ENCODE results near the gene PTPN12.
"Not testable (repeated sequence)": the region's sequence is repeated elsewhere in the genome, so short reads cannot be mapped to it uniquely, and the experiment has no call there.

The PTPN12 gene
- 9.4 to 10.6 reads per million in 2 donors for total RNA-seq

DNA sequence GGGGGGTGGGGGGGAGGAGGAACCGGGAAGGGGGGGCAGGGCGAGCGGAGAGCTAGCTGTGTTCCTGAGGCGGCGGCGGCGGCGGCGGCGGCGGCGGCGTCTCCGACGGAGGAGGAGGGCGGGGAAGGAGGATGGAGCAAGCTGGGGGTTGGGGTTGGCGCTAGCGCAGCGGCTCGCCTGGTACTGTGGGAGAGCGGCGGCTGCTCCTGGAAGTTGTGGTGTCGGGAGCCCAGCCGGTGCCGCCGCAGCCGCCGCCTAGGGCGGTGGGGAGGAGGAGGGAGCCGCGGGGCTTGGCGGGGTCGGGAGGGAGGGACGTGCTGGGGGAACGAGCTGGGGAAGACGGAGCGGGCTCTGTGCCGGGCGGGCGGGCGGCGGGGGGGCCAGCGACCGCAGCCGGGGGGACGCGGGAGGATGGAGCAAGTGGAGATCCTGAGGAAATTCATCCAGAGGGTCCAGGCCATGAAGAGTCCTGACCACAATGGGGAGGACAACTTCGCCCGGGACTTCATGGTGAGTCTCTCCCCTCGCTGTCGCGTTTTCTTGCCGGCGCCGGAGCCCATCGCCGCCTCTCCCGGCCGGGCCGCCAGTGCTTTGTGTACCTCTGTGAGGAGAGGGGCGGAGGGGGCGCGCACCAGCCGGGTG, at the start of gene PTPN12:
PTPN12 (plus strand) TSS at position 160 of the 642 bp plus-strand sequence; CDS start at position 412, 252 bp downstream.
- DNase-seq, result peak; percentile 34

DNA sequence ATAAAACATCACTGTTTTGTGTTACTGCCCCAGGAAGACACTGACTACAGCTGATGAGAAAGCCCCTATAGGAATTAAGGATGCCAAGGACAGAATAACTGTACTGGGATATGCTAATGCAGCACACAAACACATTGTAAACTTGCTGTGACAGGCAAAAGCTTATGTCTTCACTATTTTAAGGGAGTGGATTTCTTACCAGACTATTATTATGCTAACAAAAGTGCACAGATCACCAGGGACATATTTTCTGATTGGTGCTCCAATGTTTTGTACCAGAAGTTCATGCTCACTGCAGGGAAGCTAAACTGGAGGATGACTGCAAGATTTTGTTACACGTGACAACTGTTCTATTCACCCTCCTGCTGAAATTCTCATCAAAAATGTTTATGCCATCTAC, 48.1 kb upstream of the PTPN12 start:
- no peak for DNase-seq

DNA sequence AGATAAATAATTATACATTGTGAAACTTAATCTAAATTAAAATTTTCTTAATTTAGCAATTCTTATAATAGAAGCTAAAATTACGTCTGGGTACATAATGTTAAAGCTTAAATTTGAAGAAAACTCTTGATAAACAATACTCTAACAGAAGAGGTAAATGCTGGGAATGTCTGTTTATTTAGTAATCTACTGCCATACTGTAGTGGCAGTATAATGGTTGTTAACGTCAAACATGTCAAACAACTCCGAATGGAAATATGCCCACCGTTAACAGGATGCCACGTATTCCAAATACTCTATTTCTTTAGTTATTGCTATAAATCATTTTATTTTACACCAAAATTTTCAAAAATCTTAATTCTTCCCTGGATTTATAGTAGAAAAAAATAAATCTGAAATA, 40.0 kb upstream of the PTPN12 start:
- DNase-seq, result no peak

DNA sequence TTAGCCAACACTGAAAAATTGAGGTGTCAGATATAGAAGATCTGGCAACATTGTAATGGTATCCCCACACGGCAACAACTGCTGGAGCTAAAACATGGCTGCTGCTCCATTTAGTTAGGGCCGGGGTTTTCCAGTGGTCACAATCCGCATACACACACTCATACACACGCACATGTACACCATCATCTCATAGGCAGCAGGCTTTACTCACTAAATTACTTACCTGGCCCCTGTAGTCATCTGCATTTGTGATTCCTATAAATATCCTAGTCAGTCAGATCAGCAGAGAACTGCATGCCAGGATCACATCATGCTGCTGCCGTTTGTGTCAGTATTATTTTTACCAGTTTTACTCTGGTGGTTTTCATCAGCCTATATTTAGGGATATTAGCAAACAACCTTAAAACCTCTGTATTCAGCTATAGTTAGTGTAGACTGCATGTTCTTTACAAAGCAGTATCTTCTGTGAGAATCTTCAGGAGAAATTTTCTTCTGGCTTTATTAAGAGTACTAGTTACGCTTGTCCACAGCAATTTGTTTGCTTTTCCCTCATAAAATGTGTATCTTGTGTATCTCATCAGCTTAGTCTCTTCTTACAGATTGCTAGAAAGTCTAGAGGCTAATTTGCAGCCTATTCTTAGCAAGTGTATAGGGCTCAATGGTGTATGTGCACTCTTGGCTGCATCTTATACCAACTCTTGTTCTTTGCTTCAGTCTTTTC, 38.3 kb upstream of the PTPN12 start:
- DNase-seq, result no peak

DNA sequence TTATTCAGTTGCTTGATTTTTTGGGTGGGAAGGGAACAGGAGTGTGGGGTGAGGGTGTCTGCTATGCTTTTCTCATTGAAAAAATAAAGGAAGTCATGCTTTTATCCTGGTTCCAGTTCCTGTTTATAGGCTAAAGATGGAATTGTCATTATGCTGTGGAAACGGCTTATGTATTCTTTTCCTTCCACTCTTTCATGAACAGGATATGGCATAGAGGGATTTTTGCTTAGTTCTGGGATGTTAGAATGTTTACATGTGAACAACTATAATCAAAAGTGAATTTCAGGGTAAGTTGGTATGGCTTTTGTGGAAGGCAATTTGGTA, 35.9 kb upstream of the PTPN12 start:
- no peak for DNase-seq

DNA sequence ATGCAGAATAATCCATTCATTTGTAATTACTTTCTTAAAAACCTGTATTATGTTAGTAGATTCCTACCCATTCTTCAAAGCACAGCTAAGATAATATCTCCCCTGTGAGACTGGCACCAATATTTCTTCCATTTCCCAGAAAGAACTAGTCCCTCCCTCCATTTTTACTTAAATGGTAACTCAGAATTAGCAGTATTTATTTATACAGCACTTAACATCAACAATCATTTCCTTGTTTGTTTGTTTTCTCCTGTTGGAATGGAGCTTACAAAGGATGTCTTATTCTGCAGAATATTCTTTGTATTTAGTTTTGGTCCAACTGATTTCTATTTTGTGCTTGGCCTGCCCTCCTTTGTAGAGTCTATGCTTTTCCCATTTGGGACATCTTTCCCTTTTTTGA, 32.1 kb upstream of the PTPN12 start:
- no peak for DNase-seq

DNA sequence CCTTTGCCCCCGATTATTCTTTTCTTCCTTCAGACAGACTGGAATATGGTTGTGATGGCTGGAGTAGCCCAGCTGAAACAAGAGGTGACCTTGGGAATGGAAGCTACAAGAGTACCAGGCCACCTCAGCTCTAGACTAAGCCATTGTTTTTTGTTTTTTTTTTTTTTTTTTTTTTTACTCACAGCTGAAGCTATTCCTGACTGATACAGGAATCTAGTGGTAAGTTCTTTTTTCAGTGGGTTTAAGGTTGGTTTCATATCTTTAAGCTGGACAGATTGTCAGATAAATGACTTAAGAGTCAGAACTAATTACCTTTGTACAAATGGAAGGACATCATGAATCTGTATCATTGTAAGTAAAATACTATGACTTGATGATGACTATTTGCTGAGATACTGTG, 30.2 kb upstream of the PTPN12 start:
- DNase-seq, result no peak

DNA sequence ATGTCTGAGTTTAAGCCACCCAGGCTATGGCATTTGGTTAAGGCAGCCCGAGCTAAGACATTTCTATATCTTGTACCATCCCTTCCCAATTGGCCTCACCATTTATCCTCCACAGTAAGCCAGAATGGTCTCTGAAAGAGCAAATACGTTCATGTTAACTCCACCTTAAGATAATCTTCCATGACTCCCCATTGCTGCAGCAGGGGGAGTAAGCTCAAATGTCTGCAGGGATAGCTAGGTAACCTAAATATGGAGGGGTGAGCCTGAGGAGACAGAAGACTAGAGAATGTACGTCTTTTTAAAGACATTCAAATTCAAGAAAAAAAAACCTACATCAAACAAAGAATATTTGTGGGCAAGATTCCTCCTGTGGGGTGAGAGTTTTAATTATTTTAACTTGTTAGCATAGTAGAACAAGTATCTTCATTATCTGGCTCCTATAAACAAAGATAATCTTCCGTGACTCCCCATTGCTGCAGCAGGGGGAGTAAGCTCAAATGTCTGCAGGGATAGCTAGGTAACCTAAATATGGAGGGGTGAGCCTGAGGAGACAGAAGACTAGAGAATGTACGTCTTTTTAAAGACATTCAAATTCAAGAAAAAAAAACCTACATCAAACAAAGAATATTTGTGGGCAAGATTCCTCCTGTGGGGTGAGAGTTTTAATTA, 24.0 kb upstream of the PTPN12 start:
- DNase-seq, result not testable (repeated sequence)

DNA sequence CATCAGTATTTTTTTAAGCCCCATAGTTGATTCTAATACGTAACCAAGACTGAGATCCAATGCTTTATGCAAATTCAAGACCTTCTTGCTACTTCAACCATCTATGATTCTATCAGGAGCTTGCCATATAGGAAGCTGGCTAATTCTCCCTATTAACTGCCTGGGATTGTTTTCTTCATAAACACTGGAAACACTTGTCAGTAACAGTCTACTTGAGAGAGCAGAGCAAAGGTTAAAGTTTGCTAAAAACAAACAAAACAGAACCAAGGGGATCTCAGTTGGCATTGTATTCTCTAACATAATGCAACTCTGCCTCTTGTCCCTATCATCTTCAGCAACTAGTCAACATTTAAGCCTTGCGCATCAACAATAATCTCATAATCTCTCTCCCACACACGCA, 21.0 kb upstream of the PTPN12 start:
- no peak for DNase-seq

DNA sequence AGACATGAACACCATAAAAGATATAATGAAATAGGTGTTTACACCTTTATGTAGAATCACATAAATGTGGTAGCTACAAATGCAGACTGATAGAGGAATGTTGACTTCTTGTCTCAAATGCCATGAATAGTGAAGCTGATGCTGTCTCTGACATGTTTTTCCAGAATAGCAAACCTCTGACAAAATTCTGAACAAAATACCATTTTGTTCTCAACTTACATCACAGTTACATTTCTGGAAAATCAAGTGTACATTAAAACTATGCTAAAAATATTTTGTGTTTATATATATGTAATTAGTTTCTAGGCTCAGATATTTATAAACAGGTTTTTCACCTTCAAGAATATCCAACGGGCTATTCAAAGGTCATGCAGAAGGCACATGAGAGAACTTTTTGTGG, 16.8 kb upstream of the PTPN12 start:
- DNase-seq, result no peak

DNA sequence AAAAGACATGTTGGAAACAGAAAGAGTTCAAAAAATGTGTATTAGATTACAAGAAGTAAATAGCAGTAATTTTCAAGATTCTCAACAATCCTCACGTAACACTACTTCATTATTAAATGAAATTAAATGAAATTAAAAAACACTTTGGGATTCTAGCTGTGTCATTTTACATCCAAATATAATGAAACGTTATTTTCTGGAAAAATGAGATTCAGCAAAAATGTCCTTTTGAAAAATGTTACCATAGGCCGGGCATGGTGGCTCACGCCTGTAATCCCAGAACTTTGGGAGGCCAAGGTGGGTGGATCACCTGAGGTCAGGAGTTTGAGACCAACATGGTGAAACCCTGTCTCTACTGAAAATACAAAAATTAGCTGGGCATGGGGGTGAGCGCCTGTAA, 15.6 kb upstream of the PTPN12 start:
- DNase-seq, result not testable (repeated sequence)

DNA sequence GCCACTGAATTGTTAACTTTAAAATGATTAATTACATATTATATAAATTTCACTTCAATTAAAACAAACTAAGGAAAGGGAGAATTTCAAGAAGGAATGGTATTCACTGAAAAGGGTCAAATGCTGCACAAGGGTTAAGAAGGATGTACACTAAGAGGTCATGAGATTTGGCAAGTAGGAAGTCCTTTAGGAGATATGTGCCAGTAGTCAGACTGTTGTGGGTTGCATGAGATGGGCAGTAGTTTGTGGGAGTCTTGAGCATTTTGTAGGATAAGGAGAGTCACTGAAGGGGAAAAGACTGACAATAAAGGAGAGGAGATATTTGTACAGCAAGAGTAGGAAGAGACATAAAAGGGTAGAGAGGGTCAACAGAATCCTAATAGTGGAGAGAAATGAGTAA, 12.4 kb upstream of the PTPN12 start:
- no peak for DNase-seq

DNA sequence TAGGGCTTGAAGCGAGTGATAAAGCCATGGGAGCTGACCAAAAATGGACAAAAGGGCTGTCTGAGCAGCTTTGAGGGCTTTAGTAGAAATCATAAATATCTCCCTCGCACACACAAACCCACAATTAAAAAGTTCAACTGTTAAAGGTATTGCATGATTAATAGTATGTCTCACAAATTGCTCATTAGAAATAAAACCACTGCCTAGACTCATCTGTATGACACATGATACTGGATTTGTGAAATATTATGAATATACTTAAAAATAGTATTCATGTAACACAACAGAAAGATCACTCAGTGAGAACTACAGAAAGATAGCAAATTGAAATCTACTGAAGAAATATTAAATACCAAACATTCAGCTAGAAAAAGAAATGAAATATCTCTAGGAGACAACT, 11.9 kb upstream of the PTPN12 start:
- DNase-seq, result no peak

DNA sequence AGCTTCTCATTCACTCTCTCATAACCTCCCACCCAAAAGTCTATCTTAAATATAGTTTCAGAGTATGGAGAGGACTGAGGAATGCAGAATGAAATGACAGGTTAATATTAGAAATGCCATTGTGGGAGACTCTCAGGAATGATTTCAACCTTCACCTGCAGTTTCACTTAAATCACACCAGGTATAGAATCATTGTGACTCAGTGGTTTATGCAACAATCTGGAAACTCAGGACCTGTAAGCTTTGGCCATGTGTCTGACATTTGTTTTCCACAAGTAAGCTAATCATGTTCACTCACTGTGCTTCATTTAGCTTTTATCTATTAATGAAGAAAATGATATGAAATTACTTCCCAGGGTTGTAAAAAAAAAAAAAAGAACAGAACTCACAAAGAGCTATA, 8.7 kb upstream of the PTPN12 start:
- DNase-seq, result no peak

DNA sequence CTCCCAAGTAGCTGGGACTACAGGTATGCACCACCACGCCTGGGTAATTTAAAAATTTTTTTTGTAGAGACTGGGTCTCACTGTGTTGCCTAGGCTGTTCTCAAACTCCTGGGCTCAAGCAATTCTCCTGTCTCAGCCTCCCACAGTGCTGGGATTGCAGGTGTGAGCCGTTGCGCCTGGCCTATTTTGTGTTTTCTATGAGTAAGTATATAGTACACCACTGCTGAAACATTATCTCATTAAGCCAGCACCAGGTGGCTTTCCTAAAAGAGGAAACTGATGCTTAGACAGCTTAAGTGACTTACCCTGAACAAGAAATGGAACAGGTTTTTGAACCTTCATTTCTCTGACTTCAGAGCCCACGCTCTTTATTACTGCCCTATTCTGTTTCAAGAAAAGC, 7.8 kb upstream of the PTPN12 start:
- DNase-seq, result no peak

DNA sequence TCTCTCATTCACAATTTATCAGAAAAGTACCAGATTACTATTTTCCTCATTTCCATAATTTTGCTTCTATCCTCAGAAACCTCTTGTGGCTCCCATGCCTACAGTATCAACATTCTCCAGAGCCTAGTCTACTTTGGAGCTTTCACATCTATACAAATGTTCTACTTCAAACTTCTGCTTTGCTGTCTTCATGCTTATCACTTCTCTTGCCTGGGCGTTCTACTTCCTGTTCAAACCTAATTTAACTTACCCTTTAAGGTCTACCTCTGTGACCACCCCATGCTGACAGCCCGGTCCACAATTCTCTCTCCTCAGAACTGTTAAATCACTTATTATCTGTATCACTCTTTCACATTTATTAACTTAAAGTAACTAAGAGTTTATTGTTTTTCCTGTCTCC, 6.1 kb upstream of the PTPN12 start:
- DNase-seq, result no peak

DNA sequence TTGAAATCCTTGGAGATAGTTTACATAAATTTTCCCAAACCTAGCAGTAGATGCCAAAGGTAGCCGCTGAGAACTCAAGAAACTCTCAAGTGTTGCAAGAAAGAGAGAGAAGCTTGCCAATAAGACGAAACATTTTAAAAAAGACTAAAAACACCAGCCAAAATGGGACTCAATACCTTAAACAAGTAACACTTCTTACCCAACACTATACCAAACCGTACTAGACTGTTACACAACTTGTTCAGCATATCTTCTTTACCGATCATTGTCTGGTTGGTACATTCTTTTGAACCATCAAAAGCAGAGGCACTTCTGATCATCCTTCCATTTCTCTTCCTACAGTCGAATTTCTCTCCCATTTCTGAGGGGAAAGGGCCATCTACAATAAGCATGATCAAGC, 4.8 kb upstream of the PTPN12 start:
- DNase-seq, result no peak

DNA sequence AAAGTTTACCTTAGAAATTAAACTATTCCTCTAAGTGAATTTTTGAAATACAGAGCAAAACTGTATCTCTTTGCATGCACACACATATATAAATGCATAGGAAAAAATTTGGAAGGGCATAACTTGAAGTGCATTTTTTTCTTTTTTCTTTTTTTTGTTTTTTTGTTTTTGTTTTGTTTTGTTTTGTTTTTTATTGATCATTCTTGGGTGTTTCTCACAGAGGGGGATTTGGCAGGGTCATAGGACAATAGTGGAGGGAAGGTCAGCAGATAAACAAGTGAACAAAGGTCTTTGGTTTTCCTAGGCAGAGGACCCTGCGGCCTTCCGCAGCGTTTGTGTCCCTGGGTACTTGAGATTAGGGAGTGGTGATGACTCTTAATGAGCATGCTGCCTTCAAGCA, 4.4 kb upstream of the PTPN12 start:
- not testable (repeated sequence) for DNase-seq

DNA sequence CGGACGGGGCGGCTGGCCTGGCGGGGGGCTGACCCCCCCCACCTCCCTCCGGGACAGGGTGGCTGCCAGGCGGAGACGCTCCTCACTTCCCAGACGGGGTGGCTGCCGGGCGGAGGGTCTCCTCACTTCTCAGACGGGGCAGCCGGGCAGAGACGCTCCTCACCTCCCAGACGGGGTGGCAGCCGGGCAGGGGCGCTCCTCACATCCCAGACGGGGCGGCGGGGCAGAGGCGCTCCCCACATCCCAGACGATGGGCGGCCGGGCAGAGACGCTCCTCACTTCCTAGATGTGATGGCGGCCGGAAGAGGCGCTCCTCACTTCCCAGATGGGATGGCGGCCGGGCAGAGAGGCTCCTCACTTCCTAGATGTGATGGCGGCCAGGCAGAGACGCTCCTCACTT, 3.0 kb upstream of the PTPN12 start:
- not testable (repeated sequence) for DNase-seq

DNA sequence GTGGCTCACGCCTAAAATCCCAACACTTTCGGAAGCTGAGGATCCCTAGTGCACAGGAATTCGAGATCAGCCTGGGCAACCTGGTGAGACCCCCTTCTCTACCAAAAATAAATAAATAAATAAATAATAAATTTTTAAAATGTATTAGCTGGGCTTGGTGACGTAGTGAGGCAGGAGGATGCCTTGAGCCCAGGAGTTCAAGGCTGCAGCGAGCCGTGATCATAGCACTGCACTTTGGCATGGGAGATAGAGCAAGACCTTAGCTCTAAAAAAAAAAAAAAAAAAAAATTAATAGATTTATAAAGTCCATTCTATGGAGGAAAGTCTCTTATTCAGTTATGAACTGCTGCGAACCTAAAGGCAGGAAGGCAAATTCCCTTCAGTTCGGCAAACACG, 1.1 kb upstream of the PTPN12 start:
- no peak for DNase-seq

DNA sequence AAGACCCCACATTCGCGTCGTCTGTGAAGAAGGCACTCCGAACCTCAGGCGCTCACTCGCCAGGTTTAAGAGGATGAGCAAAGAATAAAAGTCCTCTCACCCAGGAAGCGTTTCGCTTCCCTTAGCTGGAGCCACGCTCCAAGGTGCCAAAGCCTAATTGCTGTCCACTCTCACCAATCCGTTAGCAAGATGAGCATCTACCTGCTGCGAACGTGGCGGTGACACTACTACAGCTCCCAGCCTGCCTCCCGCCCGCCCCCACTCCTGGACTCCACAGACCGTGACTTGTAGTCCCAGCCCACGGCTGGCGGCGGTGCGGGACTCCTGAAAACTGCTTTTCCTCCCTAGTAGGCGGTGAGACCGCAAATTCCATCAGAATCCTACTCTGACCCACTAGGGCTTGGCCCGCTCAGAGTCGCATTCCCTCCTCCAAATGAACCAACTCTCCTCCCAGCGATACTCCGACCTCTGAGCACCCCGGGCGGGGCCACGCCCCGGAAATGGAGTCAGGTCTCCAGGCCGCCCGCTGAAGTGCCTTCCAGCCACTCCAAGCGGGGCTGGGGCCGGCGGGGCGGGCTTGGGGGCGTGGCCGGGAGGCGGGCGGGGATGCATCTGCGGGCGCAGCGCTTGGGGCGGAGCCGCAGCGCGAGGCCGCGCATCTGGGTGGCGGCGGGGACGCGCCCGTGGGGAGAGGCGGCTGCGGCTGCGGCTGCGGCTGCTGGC, 521 bp upstream of the PTPN12 start:
- DNase-seq, result peak; percentile 98

DNA sequence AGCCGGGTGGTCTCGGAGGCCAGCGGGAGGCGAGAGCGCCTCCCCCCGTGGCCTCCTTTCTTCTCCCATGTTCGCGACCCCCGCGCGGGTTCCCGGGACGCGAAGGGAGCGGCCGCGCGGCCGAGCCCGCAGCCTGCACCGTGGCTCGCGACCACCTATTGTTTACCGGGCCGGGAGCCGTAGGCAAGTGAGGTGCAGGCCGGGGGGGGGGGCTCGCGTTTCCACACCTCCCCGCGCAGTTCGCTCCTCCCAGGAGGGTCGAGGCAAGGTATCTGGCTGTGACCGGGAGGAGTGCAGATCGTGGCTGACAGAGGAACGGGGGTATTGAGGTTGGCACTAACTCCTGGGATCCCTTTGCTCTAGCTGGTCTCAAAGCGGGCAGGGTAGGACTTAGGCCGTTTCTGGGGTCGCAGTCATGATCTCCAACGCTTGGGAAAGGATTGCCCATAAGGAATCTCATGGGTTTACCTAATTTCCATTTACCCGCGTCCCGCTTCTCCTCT, 734 bp downstream of the PTPN12 start:
- DNase-seq, result peak; percentile 20
